Measurements from ENCODE around the gene LRBA.
"Not testable (repeated sequence)": the region's sequence is repeated elsewhere in the genome, so short reads cannot be mapped to it uniquely, and the experiment has no call there.

LRBA gene

GRCh38 chr4:151014521-151015458 lies at the start of gene LRBA:
LRBA (minus strand) TSS chr4:151015284; CDS start chr4:151014642, 642 bp downstream.
- no peak for FAIRE-seq

- FAIRE-seq = not testable (repeated sequence)
Observed at GRCh38 chr4:151063143-151063542, 48.1 kb upstream of the LRBA start.

GRCh38 chr4:151055539-151055938 lies 40.5 kb upstream of the LRBA start:
- no peak for FAIRE-seq

GRCh38 chr4:151052785-151053184 lies 37.7 kb upstream of the LRBA start:
- FAIRE-seq = no peak

- no peak for FAIRE-seq
Observed at GRCh38 chr4:151049430-151049884, 34.4 kb upstream of the LRBA start.

GRCh38 chr4:151048913-151049312 lies 33.8 kb upstream of the LRBA start:
- FAIRE-seq = no peak

GRCh38 chr4:151046609-151047008 lies 31.5 kb upstream of the LRBA start:
- no peak for FAIRE-seq

- no peak for FAIRE-seq
Observed at GRCh38 chr4:151045907-151046306, 30.8 kb upstream of the LRBA start.

- FAIRE-seq = no peak
Observed at GRCh38 chr4:151043803-151044515, 28.9 kb upstream of the LRBA start.

- no peak for FAIRE-seq
Observed at GRCh38 chr4:151039733-151040132, 24.6 kb upstream of the LRBA start.

- FAIRE-seq = no peak
Observed at GRCh38 chr4:151038452-151039157, 23.5 kb upstream of the LRBA start.

- FAIRE-seq = no peak
Observed at GRCh38 chr4:151035911-151036310, 20.8 kb upstream of the LRBA start.

- no peak for FAIRE-seq
Observed at GRCh38 chr4:151035328-151035727, 20.2 kb upstream of the LRBA start.

- no peak for FAIRE-seq
Observed at GRCh38 chr4:151034829-151035228, 19.7 kb upstream of the LRBA start.

- FAIRE-seq = no peak
Observed at GRCh38 chr4:151031831-151032605, 16.9 kb upstream of the LRBA start.

- no peak for FAIRE-seq
Observed at GRCh38 chr4:151029537-151029936, 14.5 kb upstream of the LRBA start.

- not testable (repeated sequence) for FAIRE-seq
Observed at GRCh38 chr4:151029006-151029405, 13.9 kb upstream of the LRBA start.

- no peak for FAIRE-seq
Observed at GRCh38 chr4:151025759-151026158, 10.7 kb upstream of the LRBA start.

GRCh38 chr4:151022586-151022985 lies 7.5 kb upstream of the LRBA start:
- FAIRE-seq = no peak

GRCh38 chr4:151021637-151022334 lies 6.7 kb upstream of the LRBA start:
- no peak for FAIRE-seq

- no peak for FAIRE-seq
Observed at GRCh38 chr4:151015459-151016347, 619 bp upstream of the LRBA start.

All from TTC549 (cell line).